LHCN-M2 (cell line): ENCODE data around the gene TNFSF15. TPM values are rescaled to one million over a fixed set of nuclear protein-coding genes. Genes with fewer than 3 reads are reported as not detected.

Experiments
- DNase-seq: peaks from one replicate; pipeline ENCODE4 v3.0.0-alpha.2; 2012; ENCODE audit warnings: low read depth
- polyA plus RNA-seq: library from polyadenylated mRNA; unstranded; fragments of >200 nt; gene quantifications from one replicate; pipeline ENCODE4 v1.2.1, GENCODE V29; 2012; ENCODE audit warnings: missing spikeins
- total RNA-seq: library from RNA; depleted of rRNA; stranded (reverse); fragments of >200 nt; gene quantifications from 2 replicates; pipeline ENCODE4 v1.2.3, GENCODE V29; 2014; rRNA removed

The TNFSF15 gene
- total RNA-seq: 0.06 and 0.13 TPM in 2 replicates
- polyA plus RNA-seq: 0.13 TPM

DNA sequence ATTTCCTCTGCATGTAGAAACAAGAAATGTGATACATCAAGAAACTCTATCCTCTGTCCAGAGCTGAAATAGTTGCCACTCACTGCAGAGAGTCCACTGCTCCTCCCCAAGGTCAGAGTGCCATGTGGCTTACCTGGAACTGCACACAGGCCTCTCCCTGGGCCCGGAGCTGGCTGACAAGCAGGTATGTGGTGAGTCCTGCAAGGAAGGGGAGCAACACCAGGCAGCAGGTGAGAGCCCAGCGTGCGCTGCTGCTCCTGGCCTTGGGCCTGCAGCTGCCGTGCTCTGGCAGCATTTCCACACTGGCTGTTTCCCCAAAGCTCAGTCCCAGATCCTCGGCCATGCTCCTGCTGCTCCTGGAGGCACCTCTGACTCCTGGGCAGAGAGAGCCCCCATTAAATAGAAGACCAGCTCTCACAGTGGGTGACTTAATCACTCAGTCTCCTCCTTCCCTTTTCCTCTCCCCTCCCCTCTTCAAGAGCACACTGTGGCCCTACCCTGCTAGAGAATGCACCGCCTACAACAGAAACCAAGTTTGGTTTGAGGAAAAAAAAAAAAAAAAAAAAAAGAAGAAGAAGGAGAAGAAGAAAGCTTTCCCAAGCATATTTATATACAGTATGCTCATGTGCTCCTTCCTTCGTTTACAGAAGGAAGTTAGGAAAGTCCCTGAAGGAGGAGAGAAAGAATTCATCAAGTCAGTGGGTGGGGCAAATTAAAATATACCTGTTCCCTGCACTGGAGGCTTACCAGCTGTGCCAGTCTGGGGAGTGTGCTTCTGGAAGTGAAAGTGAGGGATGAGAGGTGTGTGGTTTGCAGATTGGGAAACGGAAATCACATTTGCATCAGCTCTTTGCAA is at the start of gene TNFSF15:
Gene TNFSF15 (minus strand): TSS at position 370 of the 856 bp plus-strand sequence. CDS start 27 bp downstream, at position 343.
- DNase-seq: no peak

DNA sequence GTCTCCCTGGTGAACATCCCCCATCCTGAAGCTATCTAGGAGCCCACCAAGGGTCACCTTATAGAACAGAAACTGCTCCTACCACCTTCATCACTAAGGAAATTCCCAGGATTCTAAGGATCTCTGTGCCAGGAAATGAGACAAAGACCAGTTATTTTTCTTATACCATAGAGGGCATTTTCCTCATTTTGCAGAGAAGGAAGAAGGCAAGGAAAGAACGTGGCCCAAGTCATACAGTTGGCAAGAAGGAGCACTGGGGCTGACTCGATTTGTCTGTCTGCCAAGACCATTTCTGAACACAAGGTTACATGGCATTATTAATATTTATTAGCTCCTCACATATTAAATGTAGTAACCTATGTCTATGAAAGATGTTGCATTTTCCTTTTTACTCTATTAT is 49.6 kb upstream of the TNFSF15 start:
- DNase-seq: no peak

- no peak for DNase-seq
These were observed 49.0 kb upstream of the TNFSF15 start for GRCh38 chr9:114854736-114855355.

DNA sequence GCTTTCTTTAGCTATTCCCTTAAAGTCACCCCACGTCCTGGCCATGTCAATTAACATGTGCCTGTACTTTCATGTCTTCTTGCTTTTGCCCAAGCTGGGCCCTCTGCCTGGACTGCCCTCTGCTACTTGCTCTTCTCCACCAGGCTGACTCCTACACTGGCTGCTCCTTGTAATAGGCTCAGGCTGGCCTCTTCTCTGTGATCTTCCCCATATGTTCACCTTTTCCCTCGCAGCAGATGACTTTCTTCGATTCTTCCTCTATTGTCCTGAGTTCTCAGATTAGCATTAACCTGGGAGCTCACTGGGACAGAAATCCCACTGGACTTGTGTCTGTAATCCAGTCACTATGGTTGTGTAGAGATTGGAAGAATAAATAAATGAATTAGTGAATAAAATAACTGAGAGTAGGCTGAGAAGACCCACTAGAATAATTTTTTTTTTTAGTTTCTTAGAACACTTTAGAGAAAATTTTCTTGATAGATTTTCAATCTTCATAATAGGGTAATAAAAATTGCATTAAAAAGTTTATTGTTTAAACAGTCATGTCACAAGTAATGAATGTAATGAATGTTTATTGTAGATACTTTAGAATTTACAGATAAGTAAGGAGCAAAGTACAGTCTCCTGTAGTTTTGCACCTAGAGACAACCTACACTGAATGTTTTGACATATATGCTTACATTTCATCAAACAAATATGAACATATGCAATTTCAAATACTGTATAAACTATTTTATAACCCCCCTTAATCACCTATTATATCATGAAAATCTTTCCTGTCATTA is 47.4 kb upstream of the TNFSF15 start:
- no peak for DNase-seq

DNA sequence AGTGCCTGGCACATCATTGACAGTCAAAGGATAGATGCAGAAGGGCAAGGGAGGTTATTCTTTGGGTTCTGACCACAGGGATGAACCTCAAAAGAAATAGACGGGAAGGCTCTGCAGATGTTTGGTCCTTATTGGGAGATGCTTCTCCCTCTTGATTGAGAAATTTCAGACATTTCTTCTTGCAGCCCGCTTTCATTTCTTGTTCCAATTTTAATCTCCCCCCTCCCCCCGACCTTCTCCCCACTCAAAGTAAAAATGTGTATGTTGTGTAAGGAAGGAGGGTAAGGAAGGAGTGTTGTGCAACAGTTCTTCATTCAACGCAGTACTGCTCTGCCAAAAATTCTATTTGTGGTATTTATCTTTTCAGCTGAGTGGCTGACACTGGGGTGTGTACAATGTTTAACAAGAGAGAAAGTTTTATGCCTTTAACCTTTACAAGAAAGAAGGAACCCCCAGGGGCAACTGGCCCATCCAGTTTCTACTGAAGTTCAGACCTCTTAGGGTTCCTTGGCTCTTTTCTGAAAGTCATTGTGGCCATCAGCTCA is 46.3 kb upstream of the TNFSF15 start:
- DNase-seq: peak; percentile 12

- no peak for DNase-seq
These were observed 45.5 kb upstream of the TNFSF15 start for GRCh38 chr9:114851306-114851705.

- DNase-seq: peak; percentile 62
These were observed 45.0 kb upstream of the TNFSF15 start for GRCh38 chr9:114850871-114851270.

DNA sequence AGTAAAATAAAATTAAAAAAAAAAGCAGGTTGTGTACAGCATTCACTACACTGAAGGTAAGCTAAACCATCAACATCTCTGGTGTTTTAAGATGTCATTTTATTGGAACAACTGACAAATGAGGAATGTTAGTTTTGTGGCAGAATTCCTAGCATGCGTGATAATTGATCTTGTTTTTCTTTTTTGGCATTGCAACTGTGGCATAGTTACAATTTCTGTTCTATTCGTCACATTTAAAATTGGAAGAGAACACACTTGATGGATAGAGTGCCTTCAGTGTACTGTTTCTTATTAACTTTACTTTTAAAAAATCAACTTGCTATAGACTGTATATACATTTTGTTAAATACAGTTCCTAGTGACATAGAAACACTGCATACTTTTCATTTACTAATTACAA is 43.6 kb upstream of the TNFSF15 start:
- DNase-seq: peak; percentile 70

DNA sequence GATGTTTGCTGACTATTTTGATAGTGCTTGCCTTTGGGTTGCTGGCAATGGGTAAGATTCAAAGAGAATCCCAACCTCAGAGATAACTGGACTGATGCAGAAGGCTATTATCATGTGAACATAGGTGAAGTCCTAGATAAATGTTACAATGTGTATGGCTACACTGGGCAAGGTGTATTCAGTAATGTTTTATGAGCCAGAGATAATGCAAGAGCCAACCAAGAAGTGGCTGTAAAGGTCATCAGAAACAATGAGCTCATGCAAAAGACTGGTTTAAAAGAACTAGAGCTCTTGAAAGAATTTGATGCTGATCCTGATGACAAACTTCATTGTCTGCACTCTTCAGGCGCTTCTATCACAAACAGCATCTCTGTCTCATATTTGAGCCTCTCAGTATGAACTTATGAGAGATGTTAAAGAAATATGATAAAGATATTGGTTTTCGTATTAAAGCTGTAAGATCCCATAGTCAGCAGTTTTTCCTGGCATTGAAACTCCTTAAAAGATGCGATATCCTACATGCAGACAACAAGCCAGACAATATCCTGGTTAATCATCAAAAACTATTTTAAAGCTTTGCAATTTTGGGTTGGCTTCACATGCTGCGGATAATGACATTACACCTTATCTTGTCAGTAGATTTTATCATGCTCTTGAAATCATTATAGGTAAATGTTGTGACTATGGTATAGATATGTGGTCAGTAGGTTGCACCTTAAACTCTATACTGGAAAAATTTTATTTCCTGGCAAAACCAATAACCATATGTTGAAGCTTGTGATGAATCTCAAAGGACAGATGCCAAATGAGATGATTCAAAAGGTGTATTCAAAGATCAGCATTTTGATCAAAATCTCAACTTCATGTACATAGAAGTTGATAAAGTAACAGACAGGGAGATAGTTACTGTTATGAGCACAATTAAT is 41.9 kb upstream of the TNFSF15 start:
- DNase-seq: no peak

DNA sequence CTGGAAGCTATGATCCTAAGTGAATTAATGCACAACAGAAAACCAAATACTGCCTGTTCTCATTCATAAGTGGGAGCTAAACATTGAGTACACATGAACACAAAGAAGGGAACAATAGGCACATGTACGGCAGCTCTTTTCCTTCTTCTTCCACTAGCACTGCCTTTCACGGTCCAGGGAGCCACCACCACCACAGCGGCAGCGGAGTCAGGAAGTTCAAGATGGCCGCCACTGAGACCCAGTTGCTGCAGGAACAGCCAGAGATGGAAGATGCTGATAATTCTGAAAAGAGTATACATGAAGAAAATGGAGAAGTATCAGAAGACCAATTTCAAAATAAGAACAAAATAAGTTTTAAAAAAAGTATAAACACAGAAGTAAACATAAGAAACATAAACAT is 39.5 kb upstream of the TNFSF15 start:
- no peak for DNase-seq

DNA sequence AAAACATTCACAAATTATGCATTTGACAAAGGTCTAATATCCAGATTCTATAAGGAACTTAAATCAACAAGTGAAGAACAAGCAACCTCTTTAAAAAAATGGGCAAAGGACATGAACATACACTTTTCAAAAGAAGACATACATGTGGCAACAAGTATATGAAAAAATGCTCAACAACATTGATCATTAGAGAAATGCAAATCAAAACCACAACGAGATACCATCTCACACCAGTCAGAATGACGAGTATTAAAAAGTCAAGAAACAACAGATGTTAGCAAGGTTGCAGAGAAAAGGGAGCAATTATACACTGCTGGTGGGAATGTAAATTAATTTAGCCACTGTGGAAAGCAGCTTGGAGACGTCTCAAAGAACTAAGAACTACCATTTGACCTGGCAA is 38.9 kb upstream of the TNFSF15 start:
- no peak for DNase-seq

- DNase-seq: no peak
These were observed 32.1 kb upstream of the TNFSF15 start for GRCh38 chr9:114837923-114838322.

DNA sequence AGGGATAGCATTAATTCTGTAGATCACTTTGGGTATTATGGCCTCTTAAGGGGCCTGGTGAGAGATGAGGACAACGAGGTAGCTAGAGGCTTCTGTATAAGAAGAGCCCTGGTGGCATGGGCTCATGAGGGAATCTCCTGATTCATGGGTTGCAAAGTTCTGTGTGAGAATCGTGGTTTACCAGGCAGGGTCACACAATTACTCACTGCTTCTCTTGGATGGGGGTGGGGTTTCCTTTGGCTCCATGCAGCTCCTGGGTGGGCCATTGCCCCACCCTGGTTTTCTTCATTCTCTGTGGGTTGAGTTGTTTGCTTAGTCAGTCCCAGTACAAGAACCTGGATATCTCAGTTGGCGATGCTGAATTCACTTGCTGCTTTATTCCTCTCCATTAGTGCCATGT is 30.9 kb upstream of the TNFSF15 start:
- peak; percentile 43 for DNase-seq

- no peak for DNase-seq
These were observed 28.5 kb upstream of the TNFSF15 start for GRCh38 chr9:114834386-114834785.

GRCh38 chr9:114830546-114830945 is 24.7 kb upstream of the TNFSF15 start:
- no peak for DNase-seq

DNA sequence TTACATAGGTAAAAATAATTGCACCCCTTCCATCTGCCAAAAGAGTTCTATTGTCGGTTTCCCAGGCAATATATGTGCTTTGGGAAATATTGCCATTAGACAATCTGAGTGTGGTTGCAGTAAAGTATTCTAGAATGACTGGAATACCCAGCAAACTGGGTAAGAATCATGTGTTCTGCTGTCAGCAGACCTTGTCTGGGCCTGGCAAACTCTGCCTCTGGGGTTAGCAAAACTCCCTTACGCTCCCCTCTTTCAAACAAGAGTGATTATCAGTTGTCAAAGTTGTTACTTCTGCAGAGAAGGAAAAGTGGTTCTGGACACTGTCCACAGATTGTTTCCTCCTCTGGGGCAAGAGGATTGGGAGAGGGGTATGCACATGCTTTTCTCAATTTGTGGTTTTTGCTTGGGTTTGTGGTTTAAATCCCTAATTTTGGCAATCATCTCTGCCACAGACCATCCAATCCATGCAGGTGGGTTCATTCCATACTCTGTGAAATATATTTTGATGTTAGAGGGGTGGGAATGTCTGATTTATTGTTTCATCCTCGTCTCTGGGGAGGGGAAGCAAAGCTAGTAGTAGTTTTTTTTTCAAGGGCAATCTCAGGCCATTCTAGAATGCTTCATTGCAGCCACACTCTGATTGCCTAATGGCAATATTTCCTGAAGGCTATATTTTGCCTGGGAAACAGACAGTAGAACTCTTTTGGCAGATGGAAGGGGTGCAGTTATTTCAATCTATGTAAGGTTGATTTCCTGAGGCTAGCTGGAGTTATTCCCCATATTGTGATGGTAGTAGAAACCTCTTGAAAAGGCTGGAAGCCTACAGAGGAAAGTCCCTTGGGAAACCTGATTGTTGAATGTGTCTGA is 24.0 kb upstream of the TNFSF15 start:
- DNase-seq: no peak

GRCh38 chr9:114828303-114828650 is 22.4 kb upstream of the TNFSF15 start:
- DNase-seq: no peak

DNA sequence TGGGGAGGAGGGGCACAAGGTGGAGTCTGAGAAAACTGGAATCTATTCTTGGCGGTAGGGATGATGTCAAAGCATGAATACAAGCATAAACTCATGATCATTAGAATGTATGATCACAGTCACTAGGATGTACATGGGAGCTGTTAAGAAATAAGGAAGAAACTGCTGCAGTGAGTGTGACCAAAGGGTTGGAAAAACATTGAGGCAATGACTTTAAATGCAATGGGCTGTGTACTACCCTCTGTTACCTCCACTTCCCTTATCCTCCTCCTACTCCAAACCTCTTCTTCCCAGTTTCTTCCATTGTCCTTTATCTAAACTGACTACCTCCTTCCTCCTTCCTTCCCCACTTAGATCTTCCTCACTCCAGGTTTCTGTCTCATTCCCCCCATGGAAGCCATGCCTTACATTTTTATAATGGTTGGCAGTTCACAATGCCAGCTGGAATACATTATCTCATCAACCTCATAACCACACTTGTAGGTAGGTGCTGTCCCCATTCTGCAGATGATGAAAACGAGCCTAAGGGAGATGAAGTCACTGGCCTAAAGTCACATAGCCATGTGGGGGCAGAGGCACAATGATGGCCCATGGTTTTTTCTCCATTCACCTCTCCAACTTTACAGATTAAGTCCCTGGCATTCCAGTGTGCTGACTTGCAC is 21.9 kb upstream of the TNFSF15 start:
- no peak for DNase-seq

DNA sequence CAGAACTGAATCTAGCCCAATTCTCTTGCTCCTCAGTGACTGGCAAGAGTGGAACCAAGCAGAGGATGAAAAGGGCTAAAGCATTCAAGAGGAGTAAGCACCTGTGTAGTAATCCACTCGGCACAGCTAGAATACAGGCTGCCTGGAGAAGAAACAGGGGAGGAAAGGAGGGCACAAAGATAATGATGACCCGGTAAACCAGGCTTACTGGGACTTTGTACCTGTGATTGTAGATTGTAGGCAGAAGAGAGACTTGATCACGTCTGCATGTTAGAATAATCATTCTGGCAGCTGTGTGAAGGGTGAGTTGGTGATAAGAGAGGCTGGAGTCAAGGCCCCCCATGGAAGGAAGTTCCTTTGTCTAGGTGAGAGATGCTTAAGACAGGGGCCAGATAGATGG is 20.6 kb upstream of the TNFSF15 start:
- no peak for DNase-seq
